Ovary (tissue), 3 donors: ENCODE results near the gene ZNF8.

Experiments
- EP300 ChIP-seq: sonication (generic); formaldehyde crosslinking; IDR thresholded peaks from one replicate; pipeline ENCODE4 v1.6.1; 2017; ENCODE audit warnings: antibody characterized with exemption
- POLR2A ChIP-seq: fragments of 450-650 bp; IDR thresholded peaks from one replicate; pipeline ENCODE4 v1.6.1; 2017; ENCODE audit warnings: antibody characterized with exemption, mild to moderate bottlenecking, moderate library complexity
- TF ChIP-seq, protein P1 (sequence below), 3 donors: fragments of 450-650 bp in 2 of 3; fragments of 200-600 bp in 1 of 3; IDR thresholded peaks; one replicate each; pipeline versions ENCODE4 v1.5.1 to v1.8.0; 2016 to 2022; ENCODE audit warnings: antibody characterized with exemption in 3 of 3, mild to moderate bottlenecking in 1 of 3
- donor health status: DM: no; HTN: no; CAD: no.

DNA sequence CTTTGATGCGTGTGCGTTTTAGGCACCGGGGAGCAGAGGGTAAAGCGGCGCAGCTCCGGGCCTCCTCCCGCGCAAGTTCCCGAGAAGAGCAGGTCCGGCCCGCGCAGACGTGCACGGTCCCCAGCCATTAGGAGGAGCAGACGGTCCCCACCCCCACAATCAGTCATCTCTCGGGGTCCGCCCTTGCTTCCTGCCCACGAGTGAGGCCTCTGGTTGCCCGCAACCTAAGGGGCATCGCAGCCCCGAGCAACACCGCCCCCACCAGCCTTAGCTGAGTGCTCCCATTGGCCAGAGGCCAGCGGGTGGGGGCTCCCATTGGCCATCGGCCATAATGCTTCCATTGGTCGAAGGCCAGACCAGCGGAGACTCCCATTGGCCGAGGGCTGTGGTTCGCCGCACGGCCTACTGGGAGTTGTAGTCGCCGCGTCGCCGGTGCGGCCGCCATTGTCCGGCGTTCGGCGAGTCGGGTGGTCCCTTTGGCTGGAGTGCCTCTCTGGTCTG is at the start of gene ZNF8:
- TF ChIP-seq, protein P1, sequence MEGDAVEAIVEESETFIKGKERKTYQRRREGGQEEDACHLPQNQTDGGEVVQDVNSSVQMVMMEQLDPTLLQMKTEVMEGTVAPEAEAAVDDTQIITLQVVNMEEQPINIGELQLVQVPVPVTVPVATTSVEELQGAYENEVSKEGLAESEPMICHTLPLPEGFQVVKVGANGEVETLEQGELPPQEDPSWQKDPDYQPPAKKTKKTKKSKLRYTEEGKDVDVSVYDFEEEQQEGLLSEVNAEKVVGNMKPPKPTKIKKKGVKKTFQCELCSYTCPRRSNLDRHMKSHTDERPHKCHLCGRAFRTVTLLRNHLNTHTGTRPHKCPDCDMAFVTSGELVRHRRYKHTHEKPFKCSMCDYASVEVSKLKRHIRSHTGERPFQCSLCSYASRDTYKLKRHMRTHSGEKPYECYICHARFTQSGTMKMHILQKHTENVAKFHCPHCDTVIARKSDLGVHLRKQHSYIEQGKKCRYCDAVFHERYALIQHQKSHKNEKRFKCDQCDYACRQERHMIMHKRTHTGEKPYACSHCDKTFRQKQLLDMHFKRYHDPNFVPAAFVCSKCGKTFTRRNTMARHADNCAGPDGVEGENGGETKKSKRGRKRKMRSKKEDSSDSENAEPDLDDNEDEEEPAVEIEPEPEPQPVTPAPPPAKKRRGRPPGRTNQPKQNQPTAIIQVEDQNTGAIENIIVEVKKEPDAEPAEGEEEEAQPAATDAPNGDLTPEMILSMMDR (IDR thresholded peaks at IDR 0.05): peak in 1 of 3 donors; percentile 5
- TF ChIP-seq POLR2A: peak; percentile 55
- TF ChIP-seq EP300: no peak
